DND-41 (cell line): ENCODE measurements around the gene SMG5.

Source experiments
- ATAC-seq: fragments of 200-7000 bp; cut with Tn5 transposase; 3 replicates; pipeline ENCODE4 v1.9.1; 2021; ENCODE audit warnings: low read depth; ENCODE audit not compliant: insufficient read depth
- DNase-seq: peaks from one replicate; pipeline ENCODE4 v3.0.0-alpha.2; 2020
- H2AFZ ChIP-seq: 2 replicates; pipeline ENCODE4 v1.6.0; 2012; ENCODE audit warnings: low read depth, low read length
- H3K27ac ChIP-seq: 2 replicates; pipeline ENCODE4 v1.5.1; 2012; ENCODE audit warnings: low read length, inconsistent platforms
- H3K27me3 ChIP-seq: fragments of 200-600 bp; sonication (generic); 2 replicates; pipeline ENCODE4 v1.6.0; 2012; ENCODE audit warnings: low read length, mild to moderate bottlenecking, inconsistent platforms; ENCODE audit not compliant: insufficient read depth, poor library complexity
- H3K36me3 ChIP-seq: 2 replicates; pipeline ENCODE4 v1.5.1; 2012; ENCODE audit warnings: low read length, inconsistent platforms; ENCODE audit not compliant: insufficient read depth
- H3K4me1 ChIP-seq: 2 replicates; pipeline ENCODE4 v1.5.1; 2012; ENCODE audit warnings: mild to moderate bottlenecking, low read length; ENCODE audit not compliant: insufficient read depth
- H3K4me2 ChIP-seq: 2 replicates; pipeline ENCODE4 v1.6.0; 2012; ENCODE audit warnings: mild to moderate bottlenecking, moderate library complexity, low read length, inconsistent platforms; ENCODE audit not compliant: insufficient read depth
- H3K4me3 ChIP-seq, 2 experiments: fragments of 200-600 bp in 1 of 2; shearing (Covaris generic) in 1 of 2; 2 replicates each; pipeline ENCODE4 v1.5.1; 2012 to 2016; ENCODE audit warnings: inconsistent platforms in 2 of 2, low read length in 2 of 2, mild to moderate bottlenecking in 2 of 2, low read depth in 1 of 2, moderate library complexity in 1 of 2
- H3K79me2 ChIP-seq: 2 replicates; pipeline ENCODE4 v1.6.0; 2012; ENCODE audit warnings: low read length, inconsistent platforms; ENCODE audit not compliant: insufficient read depth
- H3K9ac ChIP-seq: 2 replicates; pipeline ENCODE4 v1.6.0; 2012; ENCODE audit warnings: low read depth, mild to moderate bottlenecking, inconsistent platforms, low read length, moderate library complexity
- H3K9me3 ChIP-seq: 2 replicates; pipeline ENCODE4 v1.5.1; 2012; ENCODE audit warnings: low read length, moderate library complexity, mild to moderate bottlenecking, inconsistent platforms; ENCODE audit not compliant: insufficient read depth, severe bottlenecking
- H4K20me1 ChIP-seq: 2 replicates; pipeline ENCODE4 v1.6.0; 2012; ENCODE audit warnings: low read length; ENCODE audit not compliant: insufficient read depth
- EZH2 ChIP-seq: IDR thresholded peaks from 3 replicates; pipeline ENCODE4 v1.6.1; 2012; ENCODE audit warnings: borderline replicate concordance, low read depth, mild to moderate bottlenecking, moderate library complexity, low read length, inconsistent platforms; ENCODE audit not compliant: severe bottlenecking
- TF ChIP-seq, protein P1 (sequence below): IDR thresholded peaks from 2 replicates; pipeline ENCODE4 v1.5.1; 2012; ENCODE audit warnings: borderline replicate concordance, low read length, moderate library complexity, mild to moderate bottlenecking; ENCODE audit not compliant: poor library complexity, severe bottlenecking; ENCODE audit errors: extremely low read depth

SMG5 gene

GRCh38 chr1:156226116-156226538 lies 56.5 kb downstream of the SMG5 start:
- ATAC-seq: no peak
- Histone ChIP-seq H3K36me3 (peaks cover 42% of the 10 kb centered on the region), H3K27me3 (no peaks in the 10 kb centered on the region), H3K27ac (no peak overlapping the region), H3K4me2 (no peak overlapping the region), H2AFZ (no peak overlapping the region), H3K4me1 (no peaks in the 10 kb centered on the region), H3K9ac (no peak overlapping the region), H3K79me2 (peaks cover 3% of the 10 kb centered on the region; the same call in 1 of the 2 replicates), H3K4me3 (no peak overlapping the region), H3K9me3 (no peaks in the 10 kb centered on the region), H4K20me1 (no peaks in the 10 kb centered on the region)
- no peak for TF ChIP-seq EZH2
- TF ChIP-seq, protein P1, sequence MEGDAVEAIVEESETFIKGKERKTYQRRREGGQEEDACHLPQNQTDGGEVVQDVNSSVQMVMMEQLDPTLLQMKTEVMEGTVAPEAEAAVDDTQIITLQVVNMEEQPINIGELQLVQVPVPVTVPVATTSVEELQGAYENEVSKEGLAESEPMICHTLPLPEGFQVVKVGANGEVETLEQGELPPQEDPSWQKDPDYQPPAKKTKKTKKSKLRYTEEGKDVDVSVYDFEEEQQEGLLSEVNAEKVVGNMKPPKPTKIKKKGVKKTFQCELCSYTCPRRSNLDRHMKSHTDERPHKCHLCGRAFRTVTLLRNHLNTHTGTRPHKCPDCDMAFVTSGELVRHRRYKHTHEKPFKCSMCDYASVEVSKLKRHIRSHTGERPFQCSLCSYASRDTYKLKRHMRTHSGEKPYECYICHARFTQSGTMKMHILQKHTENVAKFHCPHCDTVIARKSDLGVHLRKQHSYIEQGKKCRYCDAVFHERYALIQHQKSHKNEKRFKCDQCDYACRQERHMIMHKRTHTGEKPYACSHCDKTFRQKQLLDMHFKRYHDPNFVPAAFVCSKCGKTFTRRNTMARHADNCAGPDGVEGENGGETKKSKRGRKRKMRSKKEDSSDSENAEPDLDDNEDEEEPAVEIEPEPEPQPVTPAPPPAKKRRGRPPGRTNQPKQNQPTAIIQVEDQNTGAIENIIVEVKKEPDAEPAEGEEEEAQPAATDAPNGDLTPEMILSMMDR: no peak
- no peak for DNase-seq

GRCh38 chr1:156225677-156226014 lies 57.0 kb downstream of the SMG5 start:
- H3K79me2 ChIP-seq: peaks cover 3% of the 10 kb centered on the region; the same call in 1 of the 2 replicates
- TF ChIP-seq, protein P1: no peak
- TF ChIP-seq EZH2: no peak
- no peaks in the 10 kb centered on the region for H3K27me3 ChIP-seq
- H3K9me3 ChIP-seq: no peaks in the 10 kb centered on the region
- ATAC-seq (no peak), DNase-seq (no peak)
- H3K4me1 ChIP-seq: no peaks in the 10 kb centered on the region
- no peak overlapping the region for H3K4me2 ChIP-seq
- no peak overlapping the region for H3K4me3 ChIP-seq
- H3K36me3 ChIP-seq: peaks cover 46% of the 10 kb centered on the region
- no peaks in the 10 kb centered on the region for H4K20me1 ChIP-seq
- no peak overlapping the region for H2AFZ ChIP-seq
- H3K27ac ChIP-seq: no peak overlapping the region
- no peak overlapping the region for H3K9ac ChIP-seq

DNA sequence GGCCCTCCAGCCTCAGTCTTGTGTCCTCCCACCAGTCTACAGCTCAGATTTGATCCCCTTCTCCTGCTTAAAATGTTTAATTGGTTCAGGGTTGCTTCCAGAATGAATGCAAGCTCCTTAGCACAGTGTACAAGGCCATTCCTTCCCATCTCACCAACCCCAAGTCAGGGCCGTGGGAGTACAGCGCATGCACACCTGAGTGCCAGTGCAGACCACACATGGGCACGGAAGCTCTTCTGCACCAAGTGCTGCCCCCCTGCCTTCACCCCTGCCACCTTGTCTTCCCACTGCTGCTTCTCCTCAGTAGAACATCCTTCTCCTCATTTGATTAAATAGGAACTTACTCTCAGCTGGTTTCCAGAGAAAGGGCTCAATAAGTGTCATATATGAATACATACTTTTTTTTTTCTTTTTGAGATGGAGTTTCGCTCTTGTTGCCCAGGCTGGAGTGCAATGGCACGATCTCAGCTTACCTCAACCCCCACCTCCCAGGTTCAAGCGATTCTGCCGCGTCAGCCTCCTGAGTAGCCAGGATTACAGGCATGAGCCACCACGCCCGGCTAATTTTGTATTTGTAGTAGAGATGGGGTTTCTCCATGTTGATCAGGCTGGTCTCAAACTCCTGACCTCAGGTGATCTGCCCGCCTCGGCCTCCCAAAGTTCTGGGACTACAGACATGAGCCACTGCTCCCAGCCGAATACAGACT lies 60.5 kb downstream of the SMG5 start:
- Histone ChIP-seq H2AFZ (no peak overlapping the region), H3K9me3 (no peaks in the 10 kb centered on the region), H4K20me1 (no peaks in the 10 kb centered on the region; the same call in 1 of the 2 replicates), H3K4me1 (no peaks in the 10 kb centered on the region), H3K9ac (no peak overlapping the region), H3K36me3 (peaks cover 35% of the 10 kb centered on the region), H3K4me2 (no peak overlapping the region), H3K27me3 (no peaks in the 10 kb centered on the region), H3K4me3 (no peak overlapping the region), H3K27ac (no peak overlapping the region), H3K79me2 (peaks cover 20% of the 10 kb centered on the region)
- DNase-seq: no peak
- TF ChIP-seq EZH2: no peak
- TF ChIP-seq, protein P1: no peak
- no peak for ATAC-seq
